ENCODE data around the gene PTGER4.

The PTGER4 gene

DNA sequence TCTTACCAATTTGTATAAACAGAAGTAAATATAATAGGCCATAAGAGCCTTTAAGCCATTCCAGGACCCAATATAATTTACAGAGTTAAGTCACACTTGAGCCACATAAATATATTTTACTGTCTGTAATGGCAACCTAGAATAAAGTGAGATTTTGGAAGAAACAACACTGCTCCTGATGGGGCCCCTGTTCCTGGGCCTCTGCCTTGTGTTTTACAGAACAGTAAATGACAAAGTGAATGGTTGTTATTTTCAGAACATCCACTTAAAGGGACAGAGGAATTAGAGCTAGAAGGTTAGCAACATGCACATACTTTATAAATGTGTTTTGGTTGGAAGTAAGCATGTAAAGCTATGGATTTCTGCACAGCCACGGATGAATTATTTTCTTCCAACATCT, 3.6 kb downstream of the PTGER4 start:
- Histone ChIP-seq H3K27me3 (ENCODE audit: insufficient read depth, low read length, poor library complexity, severe bottlenecking) (no peaks in the 10 kb centered on the region), H3K4me3 (ENCODE audit: low read length, poor library complexity, severe bottlenecking) (peak overlapping the region; percentile 94), H3K36me3 (ENCODE audit: insufficient read depth, low read length) (peaks cover 22% of the 10 kb centered on the region), H4K20me1 (ENCODE audit: insufficient read depth, low read length, poor library complexity, severe bottlenecking) (peaks cover 75% of the 10 kb centered on the region), H3F3A (ENCODE audit: low read depth) (no peaks in the 10 kb centered on the region; the same call in 1 of the 2 replicates), H3K9me2 (replicated peaks; ENCODE audit: low read depth, low read length) (no peaks in the 10 kb centered on the region), H2AFZ (ENCODE audit: low read length) (no peak overlapping the region), H3K9ac (ENCODE audit: low read depth, low read length, poor library complexity, severe bottlenecking) (peak overlapping the region; percentile 94), H3K9me3 (ENCODE audit: insufficient read depth, low read depth, low read length) (no peaks in the 10 kb centered on the region), H3K4me1 (ENCODE audit: insufficient read depth, low read length, poor library complexity, severe bottlenecking) (peaks cover 64% of the 10 kb centered on the region), H3K4me2 (ENCODE audit: low read depth, low read length, poor library complexity, severe bottlenecking) (peak overlapping the region; percentile 89), H3K79me2 (ENCODE audit: insufficient read depth, low read length) (peaks cover 89% of the 10 kb centered on the region)
- TF ChIP-seq, protein P1, sequence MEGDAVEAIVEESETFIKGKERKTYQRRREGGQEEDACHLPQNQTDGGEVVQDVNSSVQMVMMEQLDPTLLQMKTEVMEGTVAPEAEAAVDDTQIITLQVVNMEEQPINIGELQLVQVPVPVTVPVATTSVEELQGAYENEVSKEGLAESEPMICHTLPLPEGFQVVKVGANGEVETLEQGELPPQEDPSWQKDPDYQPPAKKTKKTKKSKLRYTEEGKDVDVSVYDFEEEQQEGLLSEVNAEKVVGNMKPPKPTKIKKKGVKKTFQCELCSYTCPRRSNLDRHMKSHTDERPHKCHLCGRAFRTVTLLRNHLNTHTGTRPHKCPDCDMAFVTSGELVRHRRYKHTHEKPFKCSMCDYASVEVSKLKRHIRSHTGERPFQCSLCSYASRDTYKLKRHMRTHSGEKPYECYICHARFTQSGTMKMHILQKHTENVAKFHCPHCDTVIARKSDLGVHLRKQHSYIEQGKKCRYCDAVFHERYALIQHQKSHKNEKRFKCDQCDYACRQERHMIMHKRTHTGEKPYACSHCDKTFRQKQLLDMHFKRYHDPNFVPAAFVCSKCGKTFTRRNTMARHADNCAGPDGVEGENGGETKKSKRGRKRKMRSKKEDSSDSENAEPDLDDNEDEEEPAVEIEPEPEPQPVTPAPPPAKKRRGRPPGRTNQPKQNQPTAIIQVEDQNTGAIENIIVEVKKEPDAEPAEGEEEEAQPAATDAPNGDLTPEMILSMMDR (conservative IDR thresholded peaks at IDR 0.05; ENCODE audit: low read length), result no peak
- no peak for TF ChIP-seq EZH2phosphoT487 (IDR thresholded peaks at IDR 0.05; ENCODE audit: borderline replicate concordance)

DNA sequence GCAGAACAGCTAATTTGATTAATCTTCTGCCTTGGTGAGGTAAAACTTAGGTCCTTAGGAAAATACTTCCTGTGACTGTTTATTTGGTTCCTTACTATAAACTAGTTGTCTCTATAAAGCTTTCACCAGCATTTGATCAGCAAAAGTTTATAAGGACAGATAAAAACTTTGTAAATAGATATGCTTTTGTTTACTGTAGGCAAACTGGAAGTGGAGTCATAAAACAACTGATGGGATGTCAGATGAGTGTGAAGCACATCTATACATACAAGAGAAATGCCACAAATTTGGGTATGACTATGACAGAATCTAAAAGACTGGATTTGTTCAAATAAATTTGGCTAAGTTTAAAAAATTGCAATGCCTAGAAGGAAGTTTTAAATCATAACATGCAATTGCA, 5.5 kb downstream of the PTGER4 start:
- Histone ChIP-seq H3K36me3 (ENCODE audit: insufficient read depth, low read length) (peaks cover 36% of the 10 kb centered on the region), H3K9me2 (replicated peaks; ENCODE audit: low read depth, low read length) (no peaks in the 10 kb centered on the region), H3K4me2 (ENCODE audit: low read depth, low read length, poor library complexity, severe bottlenecking) (peak overlapping the region; percentile 89), H3K4me3 (ENCODE audit: low read length, poor library complexity, severe bottlenecking) (peak overlapping the region; percentile 94), H3F3A (ENCODE audit: low read depth) (no peaks in the 10 kb centered on the region), H3K79me2 (ENCODE audit: insufficient read depth, low read length) (peaks cover 100% of the 10 kb centered on the region), H3K9ac (ENCODE audit: low read depth, low read length, poor library complexity, severe bottlenecking) (peak overlapping the region; percentile 94), H4K20me1 (ENCODE audit: insufficient read depth, low read length, poor library complexity, severe bottlenecking) (peaks cover 90% of the 10 kb centered on the region), H2AFZ (ENCODE audit: low read length) (no peak overlapping the region), H3K4me1 (ENCODE audit: insufficient read depth, low read length, poor library complexity, severe bottlenecking) (peaks cover 76% of the 10 kb centered on the region), H3K9me3 (ENCODE audit: insufficient read depth, low read depth, low read length) (no peaks in the 10 kb centered on the region), H3K27me3 (ENCODE audit: insufficient read depth, low read length, poor library complexity, severe bottlenecking) (no peaks in the 10 kb centered on the region)
- TF ChIP-seq, protein P1 (conservative IDR thresholded peaks at IDR 0.05; ENCODE audit: low read length), result no peak
- TF ChIP-seq EZH2phosphoT487 (IDR thresholded peaks at IDR 0.05; ENCODE audit: borderline replicate concordance), result no peak

DNA sequence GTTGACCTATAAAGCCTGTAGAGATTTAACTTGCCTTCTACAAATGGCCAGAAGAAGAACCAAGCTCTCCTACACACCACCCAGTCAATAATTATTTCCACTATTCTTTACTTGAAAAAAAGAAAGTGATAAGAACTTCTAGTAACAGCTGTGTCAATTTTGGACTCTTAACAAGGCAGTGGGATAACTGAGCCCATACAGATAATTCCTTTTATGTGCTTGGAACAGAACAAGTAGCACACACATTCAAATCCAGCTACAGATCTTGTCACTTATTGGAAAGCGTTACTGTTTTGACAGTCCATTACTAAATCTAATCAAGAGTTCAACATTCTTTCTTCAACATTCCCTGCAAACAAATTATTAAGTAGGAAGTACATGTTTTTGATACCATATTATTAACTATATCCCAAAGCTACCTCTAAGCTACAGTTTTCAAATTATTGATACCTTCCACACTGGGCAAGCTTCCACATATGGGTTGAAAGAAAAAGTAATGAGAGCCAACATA, 6.3 kb downstream of the PTGER4 start:
- H3K4me2 ChIP-seq (ENCODE audit: low read depth, low read length, poor library complexity, severe bottlenecking), result peak overlapping the region; percentile 89
- TF ChIP-seq, protein P1 (conservative IDR thresholded peaks at IDR 0.05; ENCODE audit: low read length), result no peak
- TF ChIP-seq EZH2phosphoT487 (IDR thresholded peaks at IDR 0.05; ENCODE audit: borderline replicate concordance), result no peak
- H3K79me2 ChIP-seq (ENCODE audit: insufficient read depth, low read length), result peaks cover 100% of the 10 kb centered on the region
- no peaks in the 10 kb centered on the region for H3F3A ChIP-seq (ENCODE audit: low read depth)
- no peak overlapping the region for H2AFZ ChIP-seq (ENCODE audit: low read length)
- H3K9ac ChIP-seq (ENCODE audit: low read depth, low read length, poor library complexity, severe bottlenecking), result peak overlapping the region; percentile 94
- H3K27me3 ChIP-seq (ENCODE audit: insufficient read depth, low read length, poor library complexity, severe bottlenecking), result no peaks in the 10 kb centered on the region
- no peaks in the 10 kb centered on the region for H3K9me2 ChIP-seq (replicated peaks; ENCODE audit: low read depth, low read length)
- H3K4me3 ChIP-seq (ENCODE audit: low read length, poor library complexity, severe bottlenecking), result peak overlapping the region; percentile 94
- H3K4me1 ChIP-seq (ENCODE audit: insufficient read depth, low read length, poor library complexity, severe bottlenecking), result peaks cover 77% of the 10 kb centered on the region
- H4K20me1 ChIP-seq (ENCODE audit: insufficient read depth, low read length, poor library complexity, severe bottlenecking), result peaks cover 90% of the 10 kb centered on the region
- peaks cover 42% of the 10 kb centered on the region for H3K36me3 ChIP-seq (ENCODE audit: insufficient read depth, low read length)
- H3K9me3 ChIP-seq (ENCODE audit: insufficient read depth, low read depth, low read length), result no peaks in the 10 kb centered on the region

Data from Loucy (cell line).